HCT116 (cell line): ENCODE measurements around the gene OR1B1. TPM values are rescaled to one million over a fixed set of nuclear protein-coding genes. Genes with fewer than 3 reads are reported as not detected.

Experiments used
- ATAC-seq: fragments of 200-7000 bp; cut with Tn5 transposase; 2 replicates; pipeline ENCODE4 v1.9.1; 2020; ENCODE audit warnings: mild to moderate bottlenecking, moderate library complexity
- BruUV-seq: library from RNA; stranded (reverse); fragments of 400-500 nt; replicated peaks from 2 replicates; lab custom pipeline; 2021; lab: Mats Ljungman, UMichigan
- CTCF ChIA-PET: fragments of 300-600 bp; sonication (Branson Sonifier 250); formaldehyde crosslinking; loops from one replicate; lab custom pipeline; 2021; ENCODE audit warnings: antibody characterized with exemption; lab: Charles Lee
- POLR2A ChIA-PET: fragments of 300-600, 350-600 bp; sonication (Branson Sonifier 250); formaldehyde crosslinking; loops from one replicate; lab custom pipeline; 2021; ENCODE audit warnings: antibody characterized with exemption; lab: Charles Lee
- RAD21 ChIA-PET, 2 experiments: fragments of 300-600 bp; sonication (Branson Sonifier 250); formaldehyde crosslinking; loops; one replicate each; lab custom pipeline; 2023; ENCODE audit warnings: low total read pairs in 2 of 2; ENCODE audit not compliant: uncharacterized antibody in 2 of 2, unreplicated experiment in 2 of 2, low non-redundant PET in 1 of 2; lab: Charles Lee
- DNase-seq: peaks from one replicate; pipeline ENCODE4 v3.0.0-alpha.2; 2010; ENCODE audit warnings: low read depth, low spot score
- H2AFZ ChIP-seq: fragments of 200-600 bp; shearing (Covaris generic), sonication (generic); 2 replicates; pipeline ENCODE4 v1.6.1; 2017; ENCODE audit warnings: low read depth, mixed run types, mixed read lengths, antibody characterized with exemption, low read length; ENCODE audit not compliant: poor library complexity, severe bottlenecking
- H3K27ac ChIP-seq: 2 replicates; pipeline ENCODE4 v1.5.1; 2012; ENCODE audit warnings: low read depth, low read length
- H3K27me3 ChIP-seq: fragments of 200-600 bp; sonication (generic); 2 replicates; pipeline ENCODE4 v1.6.1; 2016; ENCODE audit warnings: mixed run types, low read length, mixed read lengths; ENCODE audit not compliant: insufficient read depth
- H3K36me3 ChIP-seq, 2 experiments: fragments of 200-500 bp in 1 of 2; fragments of 200-600 bp in 1 of 2; sonication (Bioruptor generic) in 1 of 2; sonication (generic) in 1 of 2; 2 replicates each; pipeline versions ENCODE4 v1.5.1 to v1.6.1; 2014 to 2016; ENCODE audit warnings: low read length in 2 of 2, inconsistent platforms in 1 of 2, mixed read lengths in 1 of 2, mixed run types in 1 of 2; ENCODE audit not compliant: insufficient read depth in 2 of 2, control insufficient read depth in 1 of 2
- H3K4me1 ChIP-seq, 2 experiments: fragments of 200-600 bp in 1 of 2; sonication (generic) in 1 of 2; 2 replicates each; pipeline versions ENCODE4 v1.5.1 to v1.6.1; 2012 to 2017; ENCODE audit warnings: low read length in 2 of 2, inconsistent platforms in 1 of 2, mild to moderate bottlenecking in 1 of 2, mixed read lengths in 1 of 2, mixed run types in 1 of 2, moderate library complexity in 1 of 2; ENCODE audit not compliant: insufficient read depth in 2 of 2, control insufficient read depth in 1 of 2
- H3K4me2 ChIP-seq: fragments of 200-600 bp; sonication (generic); 2 replicates; pipeline ENCODE4 v1.6.1; 2017; ENCODE audit warnings: mixed run types, low read length, mixed read lengths
- H3K4me3 ChIP-seq, 2 experiments: fragments of 200-600 bp in 1 of 2; sonication (generic) in 1 of 2; replicated peaks in 1 of 2; 2 replicates each; pipeline ENCODE4 v1.5.1; 2011 to 2016; ENCODE audit warnings: low read length in 2 of 2, control low read depth in 1 of 2, low read depth in 1 of 2, mild to moderate bottlenecking in 1 of 2, mixed read lengths in 1 of 2, mixed run types in 1 of 2
- H3K79me2 ChIP-seq: fragments of 200-600 bp; sonication (generic); 2 replicates; pipeline ENCODE4 v1.6.1; 2017; ENCODE audit warnings: mild to moderate bottlenecking, mixed run types, low read length, moderate library complexity, mixed read lengths; ENCODE audit not compliant: insufficient read depth
- H3K9ac ChIP-seq: fragments of 200-600 bp; sonication (generic); 2 replicates; pipeline ENCODE4 v1.6.1; 2016; ENCODE audit warnings: low read length, mixed read lengths
- H3K9me2 ChIP-seq: fragments of 200-600 bp; sonication (generic), shearing (Covaris generic); 2 replicates; pipeline ENCODE4 v1.6.1; 2017; ENCODE audit warnings: mixed run types, mild to moderate bottlenecking, moderate library complexity; ENCODE audit not compliant: insufficient read depth
- H3K9me3 ChIP-seq, 2 experiments: fragments of 200-500 bp in 1 of 2; fragments of 200-600 bp in 1 of 2; sonication (Bioruptor generic) in 1 of 2; sonication (generic) in 1 of 2; 2 replicates each; pipeline ENCODE4 v1.6.1; 2014 to 2017; ENCODE audit warnings: low read length in 2 of 2, mixed read lengths in 2 of 2, inconsistent platforms in 1 of 2, low read depth in 1 of 2, mild to moderate bottlenecking in 1 of 2, mixed run types in 1 of 2, moderate library complexity in 1 of 2; ENCODE audit not compliant: control insufficient read depth in 1 of 2, insufficient read depth in 1 of 2
- H4K20me1 ChIP-seq: fragments of 200-600 bp; sonication (generic), shearing (Covaris generic); 2 replicates; pipeline ENCODE4 v1.6.1; 2017; ENCODE audit warnings: mixed run types, mild to moderate bottlenecking, moderate library complexity; ENCODE audit not compliant: insufficient read depth
- CTCF ChIP-seq, 3 experiments: fragments of 200-600 bp in 1 of 3; sonication (generic) in 1 of 3; IDR thresholded peaks in 2 of 3; conservative IDR thresholded peaks in 1 of 3; 2 replicates each; pipeline ENCODE4 v1.5.1; 2012 to 2017; ENCODE audit warnings: low read depth in 2 of 3, low read length in 2 of 3, antibody characterized with exemption in 1 of 3, borderline replicate concordance in 1 of 3, control low read depth in 1 of 3, mild to moderate bottlenecking in 1 of 3, mixed read lengths in 1 of 3, mixed run types in 1 of 3, moderate library complexity in 1 of 3; ENCODE audit not compliant: insufficient read depth in 1 of 3
- intact Hi-C: fragments of 100-400 bp; cut with micrococcal nuclease; formaldehyde crosslinking; loops from 2 replicates; pipeline ENCODE4 v1.10.0; 2022
- total RNA-seq: library from RNA; stranded (reverse); gene quantifications from one replicate; pipeline ENCODE4 v1.2.1, GENCODE V29; 2021; ENCODE audit not compliant: unreplicated experiment

OR1B1 gene
- total RNA-seq, 1 experiment from 2014 or later, result not detected

- RAD21 ChIA-PET, result no interaction called here
- POLR2A ChIA-PET, result no interaction called here
- Histone ChIP-seq H3K27me3 (no peaks in the 10 kb centered on the region), H3K9me2 (no peaks in the 10 kb centered on the region), H3K4me3 (no peak overlapping the region), H3K4me1 (peaks cover 0 to 9% of the 10 kb centered on the region in 2 experiments; a peak in 3 of 4 replicates), H3K9me3 (no peaks in the 10 kb centered on the region), H4K20me1 (no peaks in the 10 kb centered on the region), H3K79me2 (no peaks in the 10 kb centered on the region), H2AFZ (peak overlapping the region; percentile 29), H3K4me2 (peak overlapping the region; percentile 34), H3K9ac (no peak overlapping the region), H3K27ac (no peak overlapping the region), H3K36me3 (no peaks in the 10 kb centered on the region)
- TF ChIP-seq CTCF (IDR thresholded peaks at IDR 0.05 in 2 of 3, conservative IDR thresholded peaks at IDR 0.05 in 1 of 3; ENCODE audit: borderline replicate concordance in 1 of 3, insufficient read depth in 1 of 3, low read depth in 2 of 3, low read length in 2 of 3), result no peak
- DNase-seq (no peak), ATAC-seq (no peak)
- BruUV-seq, result no TSS peak
- intact Hi-C loops, result no loop called here
- CTCF ChIA-PET, result no interaction called here
Measured at GRCh38 chr9:122579874-122580273, 77.6 kb downstream of the OR1B1 start.

Other genes starting within 250 kb of the OR1B1 start
- not detected for gene OR1J1, start 179.7 kb downstream of the OR1B1 start, total RNA-seq
- gene OR1J2, start 146.8 kb downstream of the OR1B1 start, total RNA-seq, result not detected
- gene OR1J4, start 138.5 kb downstream of the OR1B1 start, total RNA-seq, result not detected
- not detected for gene OR1N1, start 130.3 kb downstream of the OR1B1 start, total RNA-seq
- gene OR1N2, start 104.5 kb downstream of the OR1B1 start, total RNA-seq, result not detected
- not detected for gene OR1L8, start 74.2 kb downstream of the OR1B1 start, total RNA-seq
- not detected for gene OR1Q1, start 42.9 kb downstream of the OR1B1 start, total RNA-seq
- not detected for gene OR1L1, start 4.1 kb upstream of the OR1B1 start, total RNA-seq
- not detected for gene OR1L3, start 17.5 kb upstream of the OR1B1 start, total RNA-seq
- gene OR1L4, start 66.4 kb upstream of the OR1B1 start, total RNA-seq, result not detected
- not detected for gene OR1L6, start 84.7 kb upstream of the OR1B1 start, total RNA-seq
- not detected for gene OR5C1, start 131.3 kb upstream of the OR1B1 start, total RNA-seq
- gene OR1K1, start 142.5 kb upstream of the OR1B1 start, total RNA-seq, result not detected
- 17.7 TPM for gene PDCL, start 171.0 kb upstream of the OR1B1 start, total RNA-seq
- 53.8 TPM for gene RC3H2, start 247.7 kb upstream of the OR1B1 start, total RNA-seq